Measurements from ENCODE around the gene ACADL. TPM values are rescaled to one million over a fixed set of nuclear protein-coding genes. Genes with fewer than 3 reads are reported as not detected.

Gene ACADL
- total RNA-seq, 1 donor from 2014 or later = 0.38 TPM

GRCh38 chr2:210264282-210264681, 39.0 kb upstream of the ACADL start:
- H3K4me3 Mint-ChIP-seq (ENCODE audit: low read depth) = no peak overlapping the region
- H3K4me1 Mint-ChIP-seq (ENCODE audit: low read depth) = no peaks in the 10 kb centered on the region
- DNase-seq (ENCODE audit: low spot score, unreplicated experiment) = no peak
- TF ChIP-seq, protein P1, sequence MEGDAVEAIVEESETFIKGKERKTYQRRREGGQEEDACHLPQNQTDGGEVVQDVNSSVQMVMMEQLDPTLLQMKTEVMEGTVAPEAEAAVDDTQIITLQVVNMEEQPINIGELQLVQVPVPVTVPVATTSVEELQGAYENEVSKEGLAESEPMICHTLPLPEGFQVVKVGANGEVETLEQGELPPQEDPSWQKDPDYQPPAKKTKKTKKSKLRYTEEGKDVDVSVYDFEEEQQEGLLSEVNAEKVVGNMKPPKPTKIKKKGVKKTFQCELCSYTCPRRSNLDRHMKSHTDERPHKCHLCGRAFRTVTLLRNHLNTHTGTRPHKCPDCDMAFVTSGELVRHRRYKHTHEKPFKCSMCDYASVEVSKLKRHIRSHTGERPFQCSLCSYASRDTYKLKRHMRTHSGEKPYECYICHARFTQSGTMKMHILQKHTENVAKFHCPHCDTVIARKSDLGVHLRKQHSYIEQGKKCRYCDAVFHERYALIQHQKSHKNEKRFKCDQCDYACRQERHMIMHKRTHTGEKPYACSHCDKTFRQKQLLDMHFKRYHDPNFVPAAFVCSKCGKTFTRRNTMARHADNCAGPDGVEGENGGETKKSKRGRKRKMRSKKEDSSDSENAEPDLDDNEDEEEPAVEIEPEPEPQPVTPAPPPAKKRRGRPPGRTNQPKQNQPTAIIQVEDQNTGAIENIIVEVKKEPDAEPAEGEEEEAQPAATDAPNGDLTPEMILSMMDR (IDR thresholded peaks at IDR 0.05; ENCODE audit: unreplicated experiment) = no peak
- H3K36me3 Mint-ChIP-seq (ENCODE audit: insufficient read depth) = no peaks in the 10 kb centered on the region
- H3K27ac Mint-ChIP-seq = no peak overlapping the region
- H3K9me3 Mint-ChIP-seq (ENCODE audit: low read depth) = no peaks in the 10 kb centered on the region
- no peaks in the 10 kb centered on the region for H3K27me3 Mint-ChIP-seq

DNA sequence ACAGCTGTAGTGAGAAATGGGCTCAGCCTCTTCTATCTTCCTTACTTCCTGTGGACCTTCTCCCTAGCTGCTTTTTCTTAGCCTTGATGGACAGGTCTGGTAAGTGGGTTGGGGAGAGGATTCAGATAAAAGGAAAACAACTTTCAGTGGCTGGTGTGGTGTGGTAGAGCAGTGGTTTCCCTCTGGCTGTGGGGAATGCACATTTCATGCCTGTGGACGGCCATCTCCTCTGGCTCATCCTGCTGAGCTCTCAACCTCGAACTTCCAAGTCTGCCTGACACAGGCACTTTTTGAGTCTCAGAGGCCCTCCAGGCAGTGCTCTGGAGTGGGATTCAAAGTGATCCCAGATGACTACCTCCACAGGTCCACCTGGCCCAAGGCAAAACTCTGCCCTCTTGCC, 38.6 kb upstream of the ACADL start:
- H3K9me3 Mint-ChIP-seq (ENCODE audit: low read depth) = no peaks in the 10 kb centered on the region
- no peaks in the 10 kb centered on the region for H3K36me3 Mint-ChIP-seq (ENCODE audit: insufficient read depth)
- no peaks in the 10 kb centered on the region for H3K27me3 Mint-ChIP-seq
- TF ChIP-seq, protein P1 (IDR thresholded peaks at IDR 0.05; ENCODE audit: unreplicated experiment) = no peak
- H3K27ac Mint-ChIP-seq = no peak overlapping the region
- H3K4me1 Mint-ChIP-seq (ENCODE audit: low read depth) = no peaks in the 10 kb centered on the region
- H3K4me3 Mint-ChIP-seq (ENCODE audit: low read depth) = no peak overlapping the region
- DNase-seq (ENCODE audit: low spot score, unreplicated experiment) = no peak

- Mint-ChIP-seq H3K27ac (no peak overlapping the region), H3K4me1 (ENCODE audit: low read depth) (no peaks in the 10 kb centered on the region), H3K4me3 (ENCODE audit: low read depth) (no peak overlapping the region), H3K27me3 (no peaks in the 10 kb centered on the region), H3K36me3 (ENCODE audit: insufficient read depth) (no peaks in the 10 kb centered on the region), H3K9me3 (ENCODE audit: low read depth) (no peaks in the 10 kb centered on the region)
- TF ChIP-seq, protein P1 (IDR thresholded peaks at IDR 0.05; ENCODE audit: unreplicated experiment) = no peak
- no peak for DNase-seq (ENCODE audit: low spot score, unreplicated experiment)
Measured at GRCh38 chr2:210262036-210262435, 36.8 kb upstream of the ACADL start.

DNA sequence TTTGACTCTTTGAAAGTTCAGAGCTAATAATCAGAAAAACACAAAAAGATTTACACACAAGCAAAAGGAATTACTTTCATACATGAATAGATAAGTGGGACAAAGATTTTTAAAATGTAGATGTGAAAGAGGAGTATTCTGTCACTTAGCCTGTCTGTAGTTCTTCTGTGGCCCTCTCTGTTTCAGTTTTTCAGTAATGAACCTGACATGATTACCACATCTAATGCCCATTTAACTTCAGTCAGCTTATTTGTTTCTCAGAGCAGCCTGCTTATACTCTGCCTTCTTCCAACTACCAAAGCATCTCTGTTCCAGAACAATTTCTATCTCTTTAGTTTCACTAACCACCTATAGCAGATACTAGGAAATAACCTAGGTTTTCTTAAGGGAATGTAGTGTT, 34.4 kb upstream of the ACADL start:
- no peak overlapping the region for H3K27ac Mint-ChIP-seq
- H3K27me3 Mint-ChIP-seq = no peaks in the 10 kb centered on the region
- no peaks in the 10 kb centered on the region for H3K36me3 Mint-ChIP-seq (ENCODE audit: insufficient read depth)
- TF ChIP-seq, protein P1 (IDR thresholded peaks at IDR 0.05; ENCODE audit: unreplicated experiment) = no peak
- DNase-seq (ENCODE audit: low spot score, unreplicated experiment) = no peak
- no peaks in the 10 kb centered on the region for H3K4me1 Mint-ChIP-seq (ENCODE audit: low read depth)
- no peaks in the 10 kb centered on the region for H3K9me3 Mint-ChIP-seq (ENCODE audit: low read depth)
- no peak overlapping the region for H3K4me3 Mint-ChIP-seq (ENCODE audit: low read depth)

- Mint-ChIP-seq H3K36me3 (ENCODE audit: insufficient read depth) (no peaks in the 10 kb centered on the region), H3K9me3 (ENCODE audit: low read depth) (no peaks in the 10 kb centered on the region), H3K27ac (peak overlapping the region; percentile 60), H3K4me3 (ENCODE audit: low read depth) (no peak overlapping the region), H3K27me3 (no peaks in the 10 kb centered on the region), H3K4me1 (ENCODE audit: low read depth) (peaks cover 12% of the 10 kb centered on the region)
- no peak for DNase-seq (ENCODE audit: low spot score, unreplicated experiment)
- TF ChIP-seq, protein P1 (IDR thresholded peaks at IDR 0.05; ENCODE audit: unreplicated experiment) = no peak
Measured at GRCh38 chr2:210252699-210253606, 27.7 kb upstream of the ACADL start.

Measured in progenitor cell of endocrine pancreas (in vitro differentiated cells).